KMS-11 (cell line): ENCODE measurements around the gene ATP13A4.

Experiments
- H2AFZ ChIP-seq: fragments of 200-600 bp; sonication (generic); 2 replicates; pipeline ENCODE4 v1.6.1; 2016; ENCODE audit warnings: antibody characterized with exemption, mixed run types, low read depth
- H3K27ac ChIP-seq: fragments of 200-600 bp; sonication (generic); 2 replicates; pipeline ENCODE4 v1.6.1; 2016; ENCODE audit warnings: mild to moderate bottlenecking, mixed run types
- H3K27me3 ChIP-seq: fragments of 200-600 bp; sonication (generic); 2 replicates; pipeline ENCODE4 v1.6.1; 2017; ENCODE audit warnings: mild to moderate bottlenecking, low read depth, mixed run types, moderate library complexity; ENCODE audit not compliant: insufficient read depth
- H3K36me3 ChIP-seq: fragments of 200-600 bp; sonication (generic); 2 replicates; pipeline ENCODE4 v1.6.1; 2017; ENCODE audit warnings: mild to moderate bottlenecking, mixed run types; ENCODE audit not compliant: insufficient read depth
- H3K4me1 ChIP-seq: fragments of 200-600 bp; sonication (generic); 2 replicates; pipeline ENCODE4 v1.6.1; 2016; ENCODE audit warnings: mild to moderate bottlenecking, low read depth, mixed run types; ENCODE audit not compliant: poor library complexity, severe bottlenecking
- H3K4me2 ChIP-seq: fragments of 200-600 bp; sonication (generic); 2 replicates; pipeline ENCODE4 v1.7.0; 2016; ENCODE audit warnings: mild to moderate bottlenecking, mixed run types
- H3K4me3 ChIP-seq: fragments of 200-600 bp; sonication (generic); IDR thresholded peaks from 2 replicates; pipeline ENCODE4 v1.6.1; 2017; ENCODE audit warnings: low read depth, low read length, mixed read lengths; ENCODE audit not compliant: insufficient read depth
- H3K79me2 ChIP-seq: fragments of 200-600 bp; sonication (generic); 2 replicates; pipeline ENCODE4 v1.6.1; 2016; ENCODE audit warnings: low read depth, mixed run types; ENCODE audit not compliant: insufficient read depth
- H3K9ac ChIP-seq: fragments of 200-600 bp; sonication (generic); 2 replicates; pipeline ENCODE4 v1.6.1; 2016; ENCODE audit warnings: mild to moderate bottlenecking, mixed run types
- H4K20me1 ChIP-seq: fragments of 200-600 bp; sonication (generic); 2 replicates; pipeline ENCODE4 v1.6.1; 2016; ENCODE audit warnings: mild to moderate bottlenecking, mixed run types; ENCODE audit not compliant: insufficient read depth
- TF ChIP-seq, protein P1 (sequence below): fragments of 200-600 bp; sonication (generic); conservative IDR thresholded peaks from 2 replicates; pipeline ENCODE4 v1.6.1; 2017; ENCODE audit warnings: low read depth, mild to moderate bottlenecking, antibody characterized with exemption, low read length, moderate library complexity, mixed read lengths

The ATP13A4 gene

DNA sequence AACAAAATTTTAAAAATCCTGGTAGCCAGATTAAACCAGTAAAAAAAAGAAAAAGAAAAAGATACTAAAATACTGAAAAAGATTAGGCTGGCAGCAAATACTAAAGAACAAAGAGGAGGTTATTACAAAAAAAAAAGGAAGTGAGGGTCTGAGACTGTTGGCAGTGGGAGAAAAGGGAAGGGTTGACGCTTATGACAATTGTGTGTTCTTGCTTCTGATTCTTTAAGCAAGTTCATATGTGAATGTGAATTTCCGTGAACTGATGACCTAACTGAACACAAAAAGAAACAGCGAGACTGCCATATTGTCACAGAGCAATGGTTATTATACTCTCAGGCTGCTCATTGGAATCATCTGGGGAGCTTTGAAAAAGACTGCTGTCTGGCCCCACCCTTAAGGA is 56.5 kb downstream of the ATP13A4 start:
- no peak overlapping the region for H3K4me2 ChIP-seq
- H3K4me3 ChIP-seq = no peak overlapping the region
- no peak overlapping the region for H3K9ac ChIP-seq
- no peaks in the 10 kb centered on the region for H3K36me3 ChIP-seq
- TF ChIP-seq, protein P1, sequence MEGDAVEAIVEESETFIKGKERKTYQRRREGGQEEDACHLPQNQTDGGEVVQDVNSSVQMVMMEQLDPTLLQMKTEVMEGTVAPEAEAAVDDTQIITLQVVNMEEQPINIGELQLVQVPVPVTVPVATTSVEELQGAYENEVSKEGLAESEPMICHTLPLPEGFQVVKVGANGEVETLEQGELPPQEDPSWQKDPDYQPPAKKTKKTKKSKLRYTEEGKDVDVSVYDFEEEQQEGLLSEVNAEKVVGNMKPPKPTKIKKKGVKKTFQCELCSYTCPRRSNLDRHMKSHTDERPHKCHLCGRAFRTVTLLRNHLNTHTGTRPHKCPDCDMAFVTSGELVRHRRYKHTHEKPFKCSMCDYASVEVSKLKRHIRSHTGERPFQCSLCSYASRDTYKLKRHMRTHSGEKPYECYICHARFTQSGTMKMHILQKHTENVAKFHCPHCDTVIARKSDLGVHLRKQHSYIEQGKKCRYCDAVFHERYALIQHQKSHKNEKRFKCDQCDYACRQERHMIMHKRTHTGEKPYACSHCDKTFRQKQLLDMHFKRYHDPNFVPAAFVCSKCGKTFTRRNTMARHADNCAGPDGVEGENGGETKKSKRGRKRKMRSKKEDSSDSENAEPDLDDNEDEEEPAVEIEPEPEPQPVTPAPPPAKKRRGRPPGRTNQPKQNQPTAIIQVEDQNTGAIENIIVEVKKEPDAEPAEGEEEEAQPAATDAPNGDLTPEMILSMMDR = no peak
- H3K27me3 ChIP-seq = no peaks in the 10 kb centered on the region
- H3K4me1 ChIP-seq = no peaks in the 10 kb centered on the region
- H3K27ac ChIP-seq = no peak overlapping the region
- H2AFZ ChIP-seq = no peak overlapping the region
- H4K20me1 ChIP-seq = no peaks in the 10 kb centered on the region
- H3K79me2 ChIP-seq = no peaks in the 10 kb centered on the region

DNA sequence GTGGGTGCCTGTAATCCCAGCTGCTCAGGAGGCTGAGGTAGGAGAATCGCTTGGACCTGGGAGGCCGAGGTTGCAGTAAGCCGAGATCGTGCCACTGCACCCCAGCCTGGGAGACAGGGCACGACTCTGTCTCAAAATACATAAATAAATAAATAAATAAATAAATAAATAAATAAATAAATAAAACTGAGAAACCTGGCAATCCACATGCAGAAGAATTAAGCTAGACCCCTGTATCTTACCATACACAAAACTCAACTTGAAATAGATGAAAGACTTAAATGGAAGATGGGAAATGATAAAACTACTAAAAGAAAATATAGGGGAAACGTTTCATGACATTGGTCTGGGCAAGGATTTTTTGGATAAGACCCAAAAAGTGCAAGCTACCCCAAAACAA is 58.0 kb downstream of the ATP13A4 start:
- H3K79me2 ChIP-seq = no peaks in the 10 kb centered on the region
- H3K9ac ChIP-seq = no peak overlapping the region
- no peak overlapping the region for H3K4me2 ChIP-seq
- H3K36me3 ChIP-seq = no peaks in the 10 kb centered on the region
- TF ChIP-seq, protein P1 = no peak
- H2AFZ ChIP-seq = no peak overlapping the region
- H3K27ac ChIP-seq = no peak overlapping the region
- H3K4me1 ChIP-seq = no peaks in the 10 kb centered on the region
- H3K4me3 ChIP-seq = no peak overlapping the region
- H3K27me3 ChIP-seq = no peaks in the 10 kb centered on the region
- H4K20me1 ChIP-seq = no peaks in the 10 kb centered on the region

GRCh38 chr3:193491026-193491425 is 63.7 kb downstream of the ATP13A4 start:
- TF ChIP-seq, protein P1 = no peak
- Histone ChIP-seq H3K9ac (no peak overlapping the region), H3K4me2 (no peak overlapping the region), H3K27ac (no peak overlapping the region), H3K4me3 (no peak overlapping the region), H2AFZ (no peak overlapping the region), H3K36me3 (no peaks in the 10 kb centered on the region), H3K79me2 (no peaks in the 10 kb centered on the region), H3K27me3 (no peaks in the 10 kb centered on the region), H4K20me1 (no peaks in the 10 kb centered on the region), H3K4me1 (no peaks in the 10 kb centered on the region)

GRCh38 chr3:193490580-193490979 is 64.1 kb downstream of the ATP13A4 start:
- no peak overlapping the region for H3K4me2 ChIP-seq
- H2AFZ ChIP-seq = no peak overlapping the region
- H3K4me3 ChIP-seq = no peak overlapping the region
- TF ChIP-seq, protein P1 = no peak
- no peak overlapping the region for H3K9ac ChIP-seq
- H4K20me1 ChIP-seq = no peaks in the 10 kb centered on the region
- no peaks in the 10 kb centered on the region for H3K36me3 ChIP-seq
- no peaks in the 10 kb centered on the region for H3K4me1 ChIP-seq
- H3K79me2 ChIP-seq = no peaks in the 10 kb centered on the region
- no peak overlapping the region for H3K27ac ChIP-seq
- no peaks in the 10 kb centered on the region for H3K27me3 ChIP-seq
